ENCODE results near the gene MYOG. TPM values are rescaled to one million over a fixed set of nuclear protein-coding genes. Genes with fewer than 3 reads are reported as not detected.
A peak's percentile ranks its signal among the peaks of the same experiment; 100 is the strongest.

The MYOG gene
- total RNA-seq, 1 donor from 2014 or later: not detected

DNA sequence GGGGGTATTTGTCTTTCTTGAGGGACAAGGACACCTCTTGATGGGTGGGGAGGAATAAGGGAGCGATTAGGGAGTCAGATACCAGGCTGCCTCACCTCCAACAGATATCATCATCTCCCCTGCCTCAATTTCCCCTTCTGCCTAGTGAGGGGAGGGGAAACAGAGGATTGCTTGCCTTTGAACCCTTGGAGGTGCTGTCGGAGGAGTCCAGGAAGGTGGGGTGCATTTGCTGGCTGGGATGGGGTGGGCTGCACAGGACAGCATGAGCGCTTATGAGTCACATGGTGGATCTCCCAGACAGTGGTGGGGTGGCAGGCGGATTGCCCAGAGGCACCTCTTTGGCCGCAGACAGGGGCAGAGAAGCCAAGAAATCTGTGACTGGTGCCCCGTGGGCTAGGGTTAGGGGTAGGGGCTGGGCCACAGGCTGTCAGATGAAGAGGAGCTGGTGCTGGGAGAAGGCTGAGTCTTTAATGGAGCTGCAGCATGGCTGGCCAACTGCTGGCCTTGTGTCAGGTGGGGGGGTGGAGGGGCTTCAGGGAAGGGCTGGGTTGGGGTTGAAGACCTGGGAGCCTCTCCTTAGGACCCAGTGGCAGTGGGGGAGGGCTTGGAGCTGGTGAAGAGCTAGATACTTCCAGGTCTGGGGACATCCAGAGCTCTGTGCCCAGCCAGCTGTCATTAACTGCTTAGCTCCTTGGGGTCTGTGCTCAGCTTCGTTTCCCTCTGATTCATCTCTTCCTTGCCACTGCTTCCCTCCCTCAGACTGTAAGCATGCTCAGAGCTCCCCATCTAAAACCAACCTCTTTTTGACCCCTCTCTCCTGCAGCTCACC lies 34.7 kb upstream of the MYOG start:
- no peak for DNase-seq

DNA sequence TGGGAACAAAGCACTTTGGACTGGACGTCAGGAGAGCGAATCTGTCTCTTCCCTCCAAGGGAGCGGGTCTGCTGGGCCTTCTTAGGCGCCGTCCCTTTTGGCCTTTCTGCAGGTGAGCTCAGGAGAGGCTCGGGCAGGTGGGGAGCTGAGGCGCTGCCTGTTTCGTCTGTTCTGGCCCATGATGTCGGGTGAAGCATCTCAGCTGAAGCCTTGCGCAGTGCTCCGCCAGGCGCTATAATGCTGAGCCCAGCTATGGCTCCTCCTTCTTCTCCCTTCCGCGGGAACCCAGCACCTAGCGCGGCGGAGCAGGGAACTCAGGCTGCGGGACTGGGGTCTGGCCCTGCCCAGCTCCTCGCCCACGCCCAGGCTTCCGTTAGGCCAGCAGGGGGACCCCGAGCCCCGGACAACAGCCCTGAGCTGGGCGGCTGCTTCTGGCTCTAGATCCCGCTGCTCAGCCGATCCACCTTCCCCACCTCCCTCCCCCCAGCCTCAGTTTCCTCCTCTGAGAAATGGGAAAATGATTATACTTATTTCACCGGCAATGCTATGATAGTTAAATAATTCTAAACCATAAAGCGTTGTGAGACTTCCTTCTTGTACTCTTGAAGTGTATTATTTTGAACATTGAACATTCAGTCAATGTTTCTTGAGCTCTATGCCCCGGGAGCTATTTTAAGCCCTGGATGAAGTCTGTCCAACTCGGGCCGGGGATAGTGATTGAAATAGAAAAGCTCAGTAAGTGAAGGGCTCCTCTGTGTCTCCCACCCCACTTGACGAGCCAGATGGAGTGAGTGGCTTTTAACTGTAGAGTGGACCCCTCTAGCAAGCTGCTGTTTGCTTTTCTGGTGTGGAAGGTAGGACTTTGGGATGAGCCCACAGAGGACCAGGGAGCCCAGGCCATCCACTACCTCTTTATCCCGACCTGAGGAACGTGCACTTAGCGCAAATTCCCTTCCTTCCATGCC lies 32.1 kb upstream of the MYOG start:
- Histone ChIP-seq H3K27ac (replicated peaks) (no peak overlapping the region), H3K9me3 (replicated peaks) (no peaks in the 10 kb centered on the region), H3K4me1 (peaks cover 9% of the 10 kb centered on the region), H3K36me3 (no peaks in the 10 kb centered on the region), H3K4me3 (no peak overlapping the region), H3K27me3 (ENCODE audit: low read depth) (peaks cover 69% of the 10 kb centered on the region)
- DNase-seq: peak; percentile 74
- intact Hi-C loops (cut with micrococcal nuclease): loop anchor here (2.0 to 10.0 kb wide), 2 partner anchors 73 to 97 kb away; no protein-coding TSS in a partner anchor
- TF ChIP-seq CTCF (IDR thresholded peaks at IDR 0.05; ENCODE audit: borderline replicate concordance): peak; percentile 86

More for the DNA sequence above, 34.7 kb upstream of the MYOG start:
- Histone ChIP-seq H3K4me1 (peaks cover 15% of the 10 kb centered on the region), H3K4me3 (no peak overlapping the region), H3K27ac (replicated peaks) (no peak overlapping the region), H3K9me3 (replicated peaks) (no peaks in the 10 kb centered on the region), H3K36me3 (no peaks in the 10 kb centered on the region), H3K27me3 (ENCODE audit: low read depth) (peaks cover 93% of the 10 kb centered on the region)
- TF ChIP-seq CTCF (IDR thresholded peaks at IDR 0.05; ENCODE audit: borderline replicate concordance): no peak
- intact Hi-C loops (cut with micrococcal nuclease): no loop called here

- peaks cover 52% of the 10 kb centered on the region for H3K27me3 ChIP-seq (ENCODE audit: low read depth)
- H3K4me1 ChIP-seq: peaks cover 9% of the 10 kb centered on the region
- no peak overlapping the region for H3K27ac ChIP-seq (replicated peaks)
- no peak for TF ChIP-seq CTCF (IDR thresholded peaks at IDR 0.05; ENCODE audit: borderline replicate concordance)
- no peaks in the 10 kb centered on the region for H3K9me3 ChIP-seq (replicated peaks)
- intact Hi-C loops (cut with micrococcal nuclease): loop anchor here (10.0 kb wide), 1 partner anchor 71 kb away; no protein-coding TSS in a partner anchor
- H3K36me3 ChIP-seq: no peaks in the 10 kb centered on the region
- no peak overlapping the region for H3K4me3 ChIP-seq
- no peak for DNase-seq
These were observed 30.4 kb upstream of the MYOG start for GRCh38 chr1:203116091-203116820.

GRCh38 chr1:203114202-203114601 lies 28.4 kb upstream of the MYOG start:
- Histone ChIP-seq H3K36me3 (no peaks in the 10 kb centered on the region), H3K4me3 (no peak overlapping the region), H3K4me1 (peaks cover 9% of the 10 kb centered on the region), H3K9me3 (replicated peaks) (no peaks in the 10 kb centered on the region), H3K27me3 (ENCODE audit: low read depth) (peaks cover 35% of the 10 kb centered on the region), H3K27ac (replicated peaks) (no peak overlapping the region)
- TF ChIP-seq CTCF (IDR thresholded peaks at IDR 0.05; ENCODE audit: borderline replicate concordance): no peak
- no peak for DNase-seq
- intact Hi-C loops (cut with micrococcal nuclease): loop anchor here (10.0 kb wide), 1 partner anchor 69 kb away; no protein-coding TSS in a partner anchor

DNA sequence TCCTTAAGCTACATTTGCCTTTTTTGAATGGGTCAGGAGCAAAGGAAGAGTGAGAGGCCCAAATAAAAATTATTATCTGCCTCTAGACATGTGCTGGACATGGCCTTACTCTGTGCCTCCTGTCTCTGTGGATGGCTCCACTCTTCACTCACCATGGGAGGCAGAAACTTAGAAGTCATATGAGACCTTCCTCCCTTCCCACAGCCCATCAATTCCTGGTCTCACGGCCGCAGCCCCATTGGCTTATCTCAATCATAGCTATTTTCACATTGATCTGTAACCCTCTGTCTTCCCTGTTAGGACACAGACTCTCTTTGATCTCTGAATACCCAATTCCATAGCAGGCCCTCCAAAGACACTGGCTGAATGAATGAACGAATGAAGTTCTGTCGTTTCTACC lies 27.5 kb upstream of the MYOG start:
- no peaks in the 10 kb centered on the region for H3K9me3 ChIP-seq (replicated peaks)
- peaks cover 7% of the 10 kb centered on the region for H3K4me1 ChIP-seq
- DNase-seq: no peak
- H3K4me3 ChIP-seq: no peak overlapping the region
- no peak overlapping the region for H3K27ac ChIP-seq (replicated peaks)
- TF ChIP-seq CTCF (IDR thresholded peaks at IDR 0.05; ENCODE audit: borderline replicate concordance): no peak
- no peaks in the 10 kb centered on the region for H3K36me3 ChIP-seq
- intact Hi-C loops (cut with micrococcal nuclease): loop anchor here (10.0 kb wide), 1 partner anchor 69 kb away; no protein-coding TSS in a partner anchor
- peaks cover 35% of the 10 kb centered on the region for H3K27me3 ChIP-seq (ENCODE audit: low read depth)
